Measurements from ENCODE around the gene ADAMTS12. TPM values are rescaled to one million over a fixed set of nuclear protein-coding genes. Genes with fewer than 3 reads are reported as not detected.

ADAMTS12 gene
- total RNA-seq, 4 donors from 2014 or later: 0.49 to 3.1 (median 2.5) TPM

GRCh38 chr5:33563530-33563929 lies 328.3 kb downstream of the ADAMTS12 start:
- H3K27ac ChIP-seq: no peak overlapping the region
- intact Hi-C loops (cut with DNase I; ENCODE audit: low total_unique reads): no loop called here
- no peak for ATAC-seq
- H3K4me1 ChIP-seq: peaks cover 0 to 17% of the 10 kb centered on the region in 2 donors
- H3K4me3 ChIP-seq: no peak overlapping the region
- no peaks in the 10 kb centered on the region for H3K36me3 ChIP-seq
- no peaks in the 10 kb centered on the region for H3K9me3 ChIP-seq
- DNase-seq: no peak
- in situ Hi-C loops (cut with MboI; ENCODE audit: low sequenced_read_pairs in 4 of 4): no loop called here
- no peak for TF ChIP-seq POLR2A (IDR thresholded peaks at IDR 0.05)
- TF ChIP-seq, protein P1, sequence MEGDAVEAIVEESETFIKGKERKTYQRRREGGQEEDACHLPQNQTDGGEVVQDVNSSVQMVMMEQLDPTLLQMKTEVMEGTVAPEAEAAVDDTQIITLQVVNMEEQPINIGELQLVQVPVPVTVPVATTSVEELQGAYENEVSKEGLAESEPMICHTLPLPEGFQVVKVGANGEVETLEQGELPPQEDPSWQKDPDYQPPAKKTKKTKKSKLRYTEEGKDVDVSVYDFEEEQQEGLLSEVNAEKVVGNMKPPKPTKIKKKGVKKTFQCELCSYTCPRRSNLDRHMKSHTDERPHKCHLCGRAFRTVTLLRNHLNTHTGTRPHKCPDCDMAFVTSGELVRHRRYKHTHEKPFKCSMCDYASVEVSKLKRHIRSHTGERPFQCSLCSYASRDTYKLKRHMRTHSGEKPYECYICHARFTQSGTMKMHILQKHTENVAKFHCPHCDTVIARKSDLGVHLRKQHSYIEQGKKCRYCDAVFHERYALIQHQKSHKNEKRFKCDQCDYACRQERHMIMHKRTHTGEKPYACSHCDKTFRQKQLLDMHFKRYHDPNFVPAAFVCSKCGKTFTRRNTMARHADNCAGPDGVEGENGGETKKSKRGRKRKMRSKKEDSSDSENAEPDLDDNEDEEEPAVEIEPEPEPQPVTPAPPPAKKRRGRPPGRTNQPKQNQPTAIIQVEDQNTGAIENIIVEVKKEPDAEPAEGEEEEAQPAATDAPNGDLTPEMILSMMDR (IDR thresholded peaks at IDR 0.05 in 4 of 5, conservative IDR thresholded peaks at IDR 0.05 in 1 of 5): no peak
- H3K27me3 ChIP-seq: no peaks in the 10 kb centered on the region

DNA sequence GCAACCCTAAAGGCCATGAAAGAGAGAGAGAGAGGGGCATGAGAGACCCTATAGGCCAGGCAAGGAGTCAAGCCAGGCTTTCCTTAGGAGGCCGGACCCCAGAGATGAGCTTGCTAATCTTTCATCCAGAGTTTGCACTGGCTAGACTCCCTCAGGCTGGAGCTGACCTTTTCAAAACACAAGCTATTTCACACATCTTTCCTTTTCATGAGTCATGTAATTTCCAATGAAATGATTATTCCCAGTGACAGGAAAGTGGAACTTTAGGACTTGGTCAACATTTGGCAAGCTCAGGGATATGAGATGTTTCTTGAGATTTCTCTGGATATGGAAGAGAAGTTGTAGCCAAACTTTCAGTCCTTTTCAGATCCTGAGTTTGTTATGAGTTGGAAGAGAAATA lies 333.3 kb downstream of the ADAMTS12 start:
- in situ Hi-C loops (cut with MboI; ENCODE audit: low sequenced_read_pairs in 4 of 4): no loop called here
- H3K27me3 ChIP-seq: no peaks in the 10 kb centered on the region
- no peaks in the 10 kb centered on the region for H3K9me3 ChIP-seq
- no peak overlapping the region for H3K27ac ChIP-seq
- no peaks in the 10 kb centered on the region for H3K36me3 ChIP-seq
- no peak for TF ChIP-seq POLR2A (IDR thresholded peaks at IDR 0.05)
- TF ChIP-seq, protein P1 (IDR thresholded peaks at IDR 0.05 in 4 of 5, conservative IDR thresholded peaks at IDR 0.05 in 1 of 5): no peak
- no peak overlapping the region for H3K4me3 ChIP-seq
- DNase-seq (no peak), ATAC-seq (no peak)
- intact Hi-C loops (cut with DNase I; ENCODE audit: low total_unique reads): no loop called here
- H3K4me1 ChIP-seq: peaks cover 0 to 2% of the 10 kb centered on the region in 2 donors

- Histone ChIP-seq H3K27ac (no peak overlapping the region), H3K9me3 (no peaks in the 10 kb centered on the region), H3K36me3 (no peaks in the 10 kb centered on the region), H3K27me3 (no peaks in the 10 kb centered on the region), H3K4me3 (no peak overlapping the region), H3K4me1 (no peaks in the 10 kb centered on the region)
- ATAC-seq (no peak), DNase-seq (no peak)
- TF ChIP-seq POLR2A (IDR thresholded peaks at IDR 0.05): no peak
- TF ChIP-seq, protein P1 (IDR thresholded peaks at IDR 0.05 in 4 of 5, conservative IDR thresholded peaks at IDR 0.05 in 1 of 5): no peak
- in situ Hi-C loops (cut with MboI; ENCODE audit: low sequenced_read_pairs in 4 of 4) (no loop called here), intact Hi-C loops (cut with DNase I; ENCODE audit: low total_unique reads) (no loop called here)
Observed at GRCh38 chr5:33557605-33558004, 334.2 kb downstream of the ADAMTS12 start.

DNA sequence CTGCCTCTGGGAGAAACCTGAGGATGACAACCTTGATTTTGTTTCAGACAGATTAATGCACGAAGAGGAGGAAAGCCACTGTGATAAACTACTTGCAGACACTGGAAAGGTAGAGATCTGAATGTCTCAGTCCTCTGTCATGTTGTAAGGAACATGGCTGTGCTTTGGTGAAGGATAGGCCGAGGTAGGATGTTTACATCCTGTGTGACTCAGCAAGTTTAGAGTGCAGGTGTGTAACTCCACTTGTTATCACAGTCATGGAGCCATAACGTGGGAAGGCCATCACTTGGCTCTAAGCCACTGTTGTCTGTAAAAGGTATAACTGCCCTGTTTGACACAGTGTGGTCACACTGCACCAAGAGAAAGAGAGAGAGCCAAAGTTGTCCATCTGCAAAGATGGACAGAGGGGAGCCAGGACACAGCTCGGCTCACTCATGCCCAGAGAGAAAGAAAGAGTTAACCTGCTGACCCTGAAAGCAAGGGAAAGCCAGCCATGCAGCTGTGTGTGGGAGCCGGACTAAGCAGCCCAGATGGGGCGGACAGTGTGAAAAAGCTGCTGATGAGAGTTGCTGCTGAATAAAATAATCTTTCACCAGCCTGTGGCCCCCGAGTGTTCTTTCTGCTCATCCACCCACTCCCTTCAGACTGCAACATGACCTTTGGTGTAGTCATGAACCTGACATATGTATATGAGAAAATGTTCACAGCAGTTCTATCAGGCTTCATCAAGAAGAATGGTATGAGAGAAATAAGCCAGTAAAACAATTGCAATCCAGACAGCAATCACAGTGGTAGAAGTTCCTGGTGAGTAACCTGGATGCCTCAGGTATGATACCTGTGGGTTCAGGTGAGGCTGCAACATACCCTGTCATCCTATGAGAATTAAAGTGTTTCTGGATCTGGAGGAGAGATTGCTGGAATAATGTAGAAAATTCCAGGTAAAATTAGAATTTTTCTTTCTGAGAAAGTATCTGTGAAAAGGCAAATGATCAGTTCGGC lies 335.2 kb downstream of the ADAMTS12 start:
- Histone ChIP-seq H3K36me3 (no peaks in the 10 kb centered on the region), H3K27ac (no peak overlapping the region), H3K27me3 (no peaks in the 10 kb centered on the region), H3K4me1 (no peaks in the 10 kb centered on the region), H3K4me3 (no peak overlapping the region), H3K9me3 (no peaks in the 10 kb centered on the region)
- intact Hi-C loops (cut with DNase I; ENCODE audit: low total_unique reads) (no loop called here), in situ Hi-C loops (cut with MboI; ENCODE audit: low sequenced_read_pairs in 4 of 4) (no loop called here)
- DNase-seq (no peak), ATAC-seq (no peak)
- TF ChIP-seq POLR2A (IDR thresholded peaks at IDR 0.05): no peak
- TF ChIP-seq, protein P1 (IDR thresholded peaks at IDR 0.05 in 4 of 5, conservative IDR thresholded peaks at IDR 0.05 in 1 of 5): no peak
